GM18520 (cell line): ENCODE results near the gene DOLK.

Source experiments
- ATAC-seq: cut with Tn5 transposase; IDR thresholded peaks from one replicate; pipeline ENCODE4 v1.9.1; 2021; ENCODE audit not compliant: unreplicated experiment

The DOLK gene

DNA sequence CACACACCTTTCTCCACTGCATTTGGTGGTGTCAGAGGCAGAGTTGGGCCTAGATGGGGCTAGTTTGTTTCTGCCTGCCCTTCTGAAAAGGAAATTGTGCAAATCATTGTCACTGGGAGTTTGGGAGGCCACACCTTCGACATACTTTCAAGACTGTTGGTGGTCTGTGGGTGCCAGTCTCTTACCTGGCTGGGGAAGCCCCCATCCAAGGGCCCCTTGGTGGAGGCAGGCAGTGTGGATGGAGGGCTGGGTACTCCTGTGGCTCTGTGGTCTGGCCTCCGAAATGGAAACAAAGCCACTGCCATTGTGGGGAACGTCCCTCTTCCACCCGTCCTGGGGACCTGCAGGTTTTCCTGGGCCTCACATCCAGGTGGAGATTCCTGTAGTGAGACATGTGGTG is 37.5 kb downstream of the DOLK start:
- no peak for ATAC-seq

DNA sequence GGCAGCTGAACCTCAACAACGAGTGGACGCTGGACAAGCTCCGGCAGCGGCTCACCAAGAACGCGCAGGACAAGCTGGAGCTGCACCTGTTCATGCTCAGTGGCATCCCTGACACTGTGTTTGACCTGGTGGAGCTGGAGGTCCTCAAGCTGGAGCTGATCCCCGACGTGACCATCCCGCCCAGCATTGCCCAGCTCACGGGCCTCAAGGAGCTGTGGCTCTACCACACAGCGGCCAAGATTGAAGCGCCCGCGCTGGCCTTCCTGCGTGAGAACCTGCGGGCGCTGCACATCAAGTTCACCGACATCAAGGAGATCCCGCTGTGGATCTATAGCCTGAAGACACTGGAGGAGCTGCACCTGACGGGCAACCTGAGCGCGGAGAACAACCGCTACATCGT is 39.0 kb downstream of the DOLK start:
- no peak for ATAC-seq

- ATAC-seq: no peak
Measured at GRCh38 chr9:128906741-128907140, 40.7 kb downstream of the DOLK start.

DNA sequence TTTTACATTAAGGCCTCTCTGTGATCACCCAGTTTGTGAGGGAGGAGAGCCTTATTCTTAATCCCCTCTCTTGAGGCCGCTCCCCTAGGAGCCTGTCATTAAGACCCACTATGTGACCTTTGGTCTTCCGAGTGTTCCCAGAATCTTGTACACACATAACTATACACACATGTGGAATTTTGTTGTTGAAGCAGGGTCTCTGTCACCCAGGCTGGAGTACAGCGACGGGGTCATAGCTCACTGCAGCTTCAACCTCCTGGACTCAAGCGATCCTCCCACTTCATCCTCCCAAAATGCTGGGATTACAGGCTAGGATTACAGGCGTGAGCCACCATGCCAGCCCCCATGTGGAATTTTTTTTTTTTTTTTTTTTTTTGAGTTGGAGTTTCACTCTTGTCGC is 41.4 kb downstream of the DOLK start:
- no peak for ATAC-seq

GRCh38 chr9:128903871-128904620 is 43.4 kb downstream of the DOLK start:
- no peak for ATAC-seq

DNA sequence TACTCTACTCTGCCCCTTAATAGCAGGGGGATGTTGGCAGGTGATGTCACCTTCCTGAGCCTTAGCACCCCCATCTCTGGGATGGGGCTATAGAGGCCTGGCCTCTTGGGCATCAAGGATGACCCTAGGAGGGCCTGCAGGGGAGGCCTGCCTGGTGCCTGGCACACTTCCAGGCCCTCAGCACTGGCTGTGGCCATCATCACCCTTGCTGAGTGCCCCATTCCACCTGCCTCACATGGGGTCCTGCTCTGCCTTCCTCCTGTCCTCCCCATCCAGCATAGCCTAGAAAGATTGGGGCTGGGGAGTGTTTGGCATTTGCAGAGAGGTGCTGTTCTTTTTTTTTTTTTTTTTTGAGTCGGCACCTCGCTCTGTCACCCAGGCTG is 44.3 kb downstream of the DOLK start:
- no peak for ATAC-seq

DNA sequence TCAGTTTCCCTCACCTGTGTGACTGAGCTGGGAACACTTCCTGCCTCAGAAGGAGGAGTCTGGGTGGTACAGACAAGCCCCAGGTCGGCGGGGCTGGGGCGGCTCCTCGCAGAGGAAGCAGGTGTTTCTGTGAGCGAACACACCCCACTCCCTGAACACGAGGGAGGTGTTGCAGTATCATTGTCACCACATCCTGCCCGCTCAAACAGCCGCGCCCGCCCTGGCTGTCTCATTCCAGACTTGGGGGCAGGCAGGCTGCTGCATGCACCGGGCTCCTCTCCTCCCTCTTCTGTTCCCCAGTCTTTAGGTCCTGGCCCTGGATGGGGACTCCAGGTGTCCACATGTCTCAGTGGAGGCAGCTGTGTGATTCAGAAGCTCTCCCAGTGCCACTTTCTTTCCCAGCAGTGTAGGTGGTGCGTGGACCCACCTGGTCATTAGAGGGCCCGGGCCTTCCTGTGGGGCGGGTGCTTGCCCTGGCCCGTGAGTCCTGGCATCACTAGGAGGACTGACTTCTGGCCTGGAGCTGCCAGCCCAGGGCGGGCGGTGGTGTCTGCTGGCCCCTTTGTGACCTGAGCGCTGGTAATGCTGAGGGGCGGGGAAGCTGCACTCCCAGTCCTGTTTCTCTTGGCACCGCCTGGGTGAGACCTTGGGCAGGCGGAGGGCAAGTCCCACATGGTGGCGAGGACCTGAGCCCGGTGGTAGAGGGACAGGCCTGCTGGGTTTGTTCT is 44.9 kb downstream of the DOLK start:
- peak; percentile 60 for ATAC-seq

DNA sequence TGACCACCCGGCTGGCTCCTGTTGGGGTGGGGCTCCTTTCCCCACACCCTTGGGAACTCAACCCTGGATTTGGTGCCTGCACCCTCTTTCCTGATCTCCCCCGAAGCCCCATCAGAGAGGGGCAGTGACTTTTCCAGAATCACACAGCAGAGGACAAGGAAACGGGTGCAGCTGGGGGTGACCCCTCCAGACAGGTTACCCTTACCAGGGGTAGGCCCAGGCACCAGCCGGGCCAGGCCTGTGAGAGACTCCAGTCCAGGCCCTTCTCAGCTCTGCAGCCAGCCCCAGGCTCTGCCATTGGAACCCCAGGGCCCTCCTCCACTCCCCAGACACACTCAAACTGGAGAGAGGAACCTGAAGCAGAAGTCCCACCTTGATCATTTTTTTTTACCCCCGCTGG is 45.6 kb downstream of the DOLK start:
- no peak for ATAC-seq

DNA sequence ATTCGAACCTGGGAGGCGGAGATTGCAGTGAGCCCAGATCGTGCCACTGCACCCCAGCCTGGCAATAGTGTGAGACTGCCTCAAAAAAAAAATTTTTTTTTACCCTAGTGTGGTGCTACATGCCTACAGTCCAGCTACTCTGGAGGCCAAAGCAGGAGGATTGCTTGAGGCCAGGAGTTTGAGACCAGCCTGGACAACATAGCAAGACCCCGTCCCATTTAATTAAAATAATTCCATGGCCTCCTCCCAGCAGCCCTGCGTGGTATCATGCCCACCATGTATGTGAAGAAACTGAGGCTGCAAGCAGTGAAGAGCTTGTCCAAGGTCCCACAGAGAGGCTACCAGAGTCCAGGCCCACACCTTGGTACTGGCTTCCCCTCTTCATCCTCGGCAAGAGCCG is 46.0 kb downstream of the DOLK start:
- ATAC-seq: no peak

DNA sequence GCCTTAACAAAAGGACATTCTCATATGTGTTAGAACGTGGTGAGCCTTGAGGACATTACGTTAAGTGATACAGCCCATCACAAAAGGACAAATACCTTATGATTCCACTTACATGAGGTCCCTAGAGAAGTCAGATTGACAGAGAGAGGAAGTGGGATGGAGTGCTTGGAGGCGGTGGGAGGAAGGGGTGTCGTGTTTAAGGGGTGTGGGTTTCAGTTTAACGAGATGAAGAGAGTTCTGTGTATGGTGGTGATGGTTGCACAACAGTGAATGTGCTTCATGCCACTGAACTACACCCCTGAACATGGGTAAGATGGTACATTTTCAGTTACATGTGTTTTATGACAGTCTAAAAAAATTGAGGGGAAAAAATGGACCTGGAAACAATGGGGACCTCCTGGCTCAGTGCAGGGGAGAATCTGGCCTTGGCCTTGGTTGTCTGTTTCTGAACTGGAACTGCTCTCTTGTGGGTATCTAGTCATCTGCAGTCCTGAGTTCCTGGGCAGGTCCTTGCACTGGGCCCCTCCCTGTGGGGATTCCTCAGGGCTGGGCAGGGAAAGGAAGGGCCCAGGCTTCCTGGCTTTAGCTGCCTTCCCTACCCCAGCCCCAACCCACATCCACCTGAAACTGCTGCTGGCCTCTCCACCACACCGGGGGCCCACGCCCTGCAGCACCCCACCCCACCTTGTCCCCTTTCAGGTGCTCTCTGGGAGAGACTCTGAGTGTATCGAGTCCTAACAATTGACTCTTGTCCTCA is 47.7 kb downstream of the DOLK start:
- no peak for ATAC-seq

- ATAC-seq: no peak
Measured at GRCh38 chr9:128898845-128899565, 48.4 kb downstream of the DOLK start.

DNA sequence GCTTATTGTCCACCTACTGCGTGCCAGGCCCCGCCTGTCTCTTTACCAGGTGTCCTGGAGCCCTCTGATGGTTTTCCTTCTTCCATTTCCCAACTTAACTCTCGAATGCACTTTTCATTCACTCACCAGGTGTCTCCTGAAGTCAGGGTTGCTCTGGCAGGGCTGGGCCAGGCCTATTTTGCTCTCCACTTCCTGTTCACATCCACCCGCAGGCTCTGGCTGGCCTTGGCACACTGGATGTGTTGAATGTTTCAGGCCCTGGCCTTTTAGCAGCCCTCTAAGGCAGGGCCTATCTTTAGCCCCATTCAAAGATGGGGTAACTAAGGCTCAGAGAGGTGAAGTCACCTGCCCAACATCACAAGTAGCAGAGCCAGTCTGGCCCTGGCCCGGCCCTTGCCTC is 49.0 kb downstream of the DOLK start:
- no peak for ATAC-seq

GRCh38 chr9:128895556-128895955 is 51.8 kb downstream of the DOLK start:
- no peak for ATAC-seq
